Ramos (cell line): ENCODE results near the gene GPR31.

Experiments
- in situ Hi-C: fragments of 300-500 bp; cut with MboI; formaldehyde crosslinking; loops from one replicate; pipeline ENCODE4 v1.14.3; 2022; ENCODE audit warnings: low sequenced_read_pairs; ENCODE audit not compliant: unreplicated experiment

The GPR31 gene

GRCh38 chr6:167141667-167142432 lies 15.9 kb downstream of the GPR31 start:
- in situ Hi-C loops, result loop anchor here (25.0 kb wide), 1 partner anchor 680 kb away; no protein-coding TSS in a partner anchor

- in situ Hi-C loops, result loop anchor here (25.0 kb wide), 1 partner anchor 679 kb away; no protein-coding TSS in a partner anchor
These were observed 16.9 kb downstream of the GPR31 start for GRCh38 chr6:167140589-167141474.

- in situ Hi-C loops, result loop anchor here (5.0 to 25.0 kb wide), 3 partner anchors 135 to 677 kb away; no protein-coding TSS in a partner anchor
These were observed 18.0 kb downstream of the GPR31 start for GRCh38 chr6:167139761-167140160.

- in situ Hi-C loops, result loop anchor here (5.0 to 25.0 kb wide), 3 partner anchors 133 to 676 kb away; no protein-coding TSS in a partner anchor
These were observed 19.9 kb downstream of the GPR31 start for GRCh38 chr6:167137881-167138280.

GRCh38 chr6:167137081-167137480 lies 20.7 kb downstream of the GPR31 start:
- in situ Hi-C loops, result loop anchor here (5.0 to 25.0 kb wide), 3 partner anchors 132 to 675 kb away; no protein-coding TSS in a partner anchor

GRCh38 chr6:167136376-167136775 lies 21.4 kb downstream of the GPR31 start:
- in situ Hi-C loops, result loop anchor here (5.0 to 25.0 kb wide), 3 partner anchors 132 to 674 kb away; no protein-coding TSS in a partner anchor

- in situ Hi-C loops, result loop anchor here (5.0 to 25.0 kb wide), 3 partner anchors 130 to 672 kb away; no protein-coding TSS in a partner anchor
These were observed 23.1 kb downstream of the GPR31 start for GRCh38 chr6:167134448-167135328.

- in situ Hi-C loops, result loop anchor here (10.0 to 25.0 kb wide), 2 partner anchors 126 to 669 kb away; no protein-coding TSS in a partner anchor
These were observed 26.8 kb downstream of the GPR31 start for GRCh38 chr6:167130712-167131684.

GRCh38 chr6:167130008-167130677 lies 27.6 kb downstream of the GPR31 start:
- in situ Hi-C loops, result loop anchor here (10.0 to 25.0 kb wide), 2 partner anchors 125 to 668 kb away; no protein-coding TSS in a partner anchor

GRCh38 chr6:167129562-167129961 lies 28.2 kb downstream of the GPR31 start:
- in situ Hi-C loops, result loop anchor here (25.0 kb wide), 1 partner anchor 667 kb away; no protein-coding TSS in a partner anchor

- in situ Hi-C loops, result loop anchor here (25.0 kb wide), 1 partner anchor 667 kb away; no protein-coding TSS in a partner anchor
These were observed 28.6 kb downstream of the GPR31 start for GRCh38 chr6:167129159-167129558.

- in situ Hi-C loops, result loop anchor here (25.0 kb wide), 1 partner anchor 666 kb away; no protein-coding TSS in a partner anchor
These were observed 29.8 kb downstream of the GPR31 start for GRCh38 chr6:167127785-167128531.

GRCh38 chr6:167125855-167126349 lies 31.9 kb downstream of the GPR31 start:
- in situ Hi-C loops, result loop anchor here (25.0 kb wide), 1 partner anchor 664 kb away; no protein-coding TSS in a partner anchor

GRCh38 chr6:167125410-167125809 lies 32.4 kb downstream of the GPR31 start:
- in situ Hi-C loops, result loop anchor here (25.0 kb wide), 1 partner anchor 663 kb away; no protein-coding TSS in a partner anchor

GRCh38 chr6:167124753-167125152 lies 33.0 kb downstream of the GPR31 start:
- in situ Hi-C loops, result loop anchor here (25.0 kb wide), 1 partner anchor 662 kb away; no protein-coding TSS in a partner anchor

GRCh38 chr6:167122827-167123657 lies 34.7 kb downstream of the GPR31 start, which contains the start of gene CCR6:
Gene CCR6, plus strand, starts transcription at chr6:167123096. Its CDS starts 13,039 bp downstream, at chr6:167136135.
- in situ Hi-C loops, result no loop called here
